GM18873 (cell line): ENCODE measurements around the gene ALDH8A1.

ENCODE experiments used
- ATAC-seq: cut with Tn5 transposase; IDR thresholded peaks from one replicate; pipeline ENCODE4 v1.9.1; 2021; ENCODE audit warnings: mild to moderate bottlenecking, moderate library complexity, moderate number of reproducible peaks; ENCODE audit not compliant: unreplicated experiment, low FRiP score

ALDH8A1 gene

DNA sequence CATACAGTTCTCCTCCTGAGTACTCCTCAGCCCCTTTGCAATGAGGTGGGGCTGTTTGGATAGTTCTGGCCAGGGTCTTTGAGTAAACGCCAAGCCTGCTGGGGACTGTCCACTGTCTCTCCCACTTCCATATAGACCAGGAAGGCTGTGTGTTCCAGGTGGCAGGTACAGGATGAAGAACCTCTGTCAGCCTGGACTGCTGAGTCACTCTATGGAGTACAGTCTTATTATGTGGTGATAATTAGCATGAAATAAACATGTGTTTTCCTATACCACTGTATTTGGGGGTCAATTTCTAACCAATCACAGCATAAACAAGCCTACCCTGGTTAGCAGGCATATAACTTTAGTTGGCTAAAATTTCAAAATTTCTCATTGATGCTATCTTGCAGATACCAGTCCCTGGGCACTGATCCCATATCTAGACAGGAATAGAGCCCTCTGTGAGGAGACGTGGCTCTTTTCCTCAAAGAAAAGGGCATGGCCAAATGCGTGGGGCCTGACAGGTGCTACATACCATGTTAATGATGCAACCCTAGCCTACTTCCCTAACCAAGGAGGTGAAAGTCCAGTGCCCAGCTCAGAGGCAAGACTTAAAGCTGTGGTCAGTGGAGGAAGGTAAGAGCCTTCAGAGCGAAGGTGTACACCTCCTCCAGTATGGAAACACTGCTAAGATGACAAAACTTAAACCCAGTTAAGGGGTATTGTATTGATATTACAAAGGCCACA, 4.5 kb upstream of the ALDH8A1 start:
- ATAC-seq, result no peak

DNA sequence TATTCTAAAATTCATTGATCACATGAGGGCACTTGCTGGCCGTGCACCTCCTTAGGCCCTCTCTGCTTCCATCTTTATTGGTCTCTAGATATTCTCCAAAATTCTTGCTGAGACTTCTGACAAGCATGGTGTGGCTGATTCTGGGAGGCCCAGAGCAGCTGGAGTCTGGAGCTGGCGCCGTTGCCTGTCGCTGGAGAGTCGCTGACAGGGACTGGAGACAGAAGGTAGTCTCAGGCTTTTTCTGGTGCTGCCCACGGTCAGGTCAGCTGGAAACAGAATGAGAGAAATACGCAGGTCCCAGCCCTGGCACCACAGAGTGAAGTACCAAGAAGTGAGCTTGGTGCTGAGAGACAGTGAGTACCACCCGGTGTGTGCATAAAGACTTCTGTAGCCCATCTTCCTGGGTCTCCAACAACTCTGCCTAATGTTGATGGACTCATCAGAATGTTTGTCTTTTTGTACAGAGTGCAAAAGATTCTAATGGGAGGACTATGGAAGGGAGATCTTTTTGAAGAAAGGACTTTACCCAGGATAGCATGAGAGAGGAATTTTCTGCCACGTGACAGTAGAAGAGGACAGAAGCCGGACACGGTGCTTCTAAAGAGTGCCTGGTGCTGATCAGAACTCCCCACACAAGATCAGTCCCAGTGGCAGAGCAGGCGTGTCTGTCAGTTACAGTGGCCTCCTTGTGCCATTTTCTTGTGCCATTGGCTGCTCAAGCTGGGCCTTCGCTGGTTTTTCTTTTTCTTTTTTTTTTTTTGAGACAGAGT, 1.8 kb upstream of the ALDH8A1 start:
- ATAC-seq, result no peak

DNA sequence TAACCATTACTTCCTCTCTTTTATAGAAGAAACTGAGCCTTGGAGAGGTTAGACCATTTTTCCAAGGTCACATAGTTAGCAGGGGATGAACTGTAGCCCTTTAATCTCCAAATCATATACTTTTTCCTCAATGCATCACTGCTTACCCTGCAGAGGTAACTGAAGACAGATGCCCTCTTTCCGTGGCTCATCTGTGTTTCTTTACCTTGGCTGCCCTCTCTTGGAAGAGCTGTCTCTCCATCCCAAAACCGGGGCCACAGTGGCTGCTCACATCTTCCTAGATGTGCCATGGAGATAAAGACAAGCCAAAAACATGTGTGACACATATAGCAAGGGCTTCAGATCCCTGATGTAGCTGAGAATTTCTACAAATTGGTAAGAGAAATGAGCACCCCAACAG, 581 bp upstream of the ALDH8A1 start:
- ATAC-seq, result no peak

DNA sequence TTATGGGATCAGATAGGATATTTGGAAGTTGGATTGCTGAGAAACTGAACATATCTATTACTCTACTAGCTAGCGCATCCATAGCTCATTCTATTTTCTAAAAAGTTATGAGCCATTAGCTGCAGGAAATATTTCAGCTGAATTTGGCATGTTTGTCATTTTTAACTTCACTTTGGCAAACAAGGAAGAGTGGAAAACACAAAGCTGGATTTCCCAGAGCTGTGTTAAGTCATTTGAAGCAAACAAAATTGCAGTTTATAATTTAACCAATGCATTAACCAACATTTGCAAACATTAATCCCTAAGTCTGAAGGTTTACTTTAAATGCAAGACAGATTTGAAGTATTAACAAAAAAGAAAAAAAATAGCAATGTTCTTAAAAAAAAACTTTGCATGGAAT, 1.2 kb downstream of the ALDH8A1 start:
- no peak for ATAC-seq

DNA sequence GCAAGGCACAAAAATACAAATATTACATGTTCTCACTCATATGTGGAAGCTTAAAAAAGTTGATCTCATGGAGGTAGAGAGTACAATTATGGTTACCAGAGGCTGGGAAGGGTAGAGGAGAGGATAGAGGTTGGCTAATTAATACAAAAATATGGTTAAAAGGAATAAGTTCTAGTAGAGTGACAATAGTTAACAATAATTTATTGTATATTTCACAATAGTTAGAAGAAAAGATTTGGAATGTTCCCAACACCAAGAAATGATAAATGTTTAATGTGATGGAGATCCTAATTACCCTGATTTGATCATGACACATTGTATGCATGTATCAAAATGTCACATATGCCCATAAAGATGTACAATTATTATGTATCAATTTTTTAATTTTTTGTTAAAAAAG, 1.8 kb downstream of the ALDH8A1 start:
- ATAC-seq, result no peak

DNA sequence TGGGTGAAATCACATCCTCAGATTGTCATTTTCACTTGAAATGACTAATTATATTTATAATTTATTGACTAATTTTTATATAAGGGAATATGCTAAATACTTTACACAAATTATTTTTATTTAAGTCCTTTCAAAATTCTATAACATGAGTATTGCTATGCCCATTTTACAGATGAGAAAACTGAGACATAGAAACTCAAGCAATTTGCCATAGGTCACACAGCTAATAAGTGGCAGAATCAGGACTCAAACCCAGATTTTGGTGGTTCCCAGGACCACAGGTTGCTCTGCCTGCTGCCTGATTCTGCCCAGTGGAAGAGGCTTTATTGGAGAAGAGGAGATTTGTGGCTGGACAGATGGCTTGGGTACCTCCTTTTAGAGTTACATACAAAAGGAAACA, 4.9 kb downstream of the ALDH8A1 start:
- no peak for ATAC-seq

DNA sequence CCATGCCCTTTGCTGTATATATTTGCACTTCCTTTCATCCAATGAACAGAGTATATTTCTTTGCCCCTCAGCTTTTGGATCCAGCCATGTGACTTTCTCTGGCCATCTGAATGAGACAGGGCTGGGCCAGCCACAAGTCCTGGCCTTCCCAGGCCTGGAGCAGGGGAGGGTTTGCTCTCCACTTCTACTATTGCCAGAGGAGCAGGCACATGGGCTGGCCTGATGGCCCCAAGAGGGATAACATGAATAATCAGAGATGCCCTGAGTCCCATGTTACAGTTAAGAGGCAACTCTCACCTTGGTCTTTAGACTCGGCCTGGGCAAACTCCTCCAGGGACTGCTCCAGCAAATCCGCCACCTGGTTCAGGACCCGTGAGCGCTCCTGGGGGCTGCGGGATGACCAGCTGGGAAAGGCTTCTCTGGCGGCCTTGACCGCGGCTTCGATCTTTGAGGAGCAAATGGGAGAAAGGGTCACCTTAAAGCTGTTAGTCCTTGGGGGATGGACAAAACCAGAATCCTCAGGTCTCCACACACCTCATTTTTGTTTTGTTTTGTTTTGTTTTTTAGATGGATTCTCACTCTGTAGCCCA, 6.3 kb downstream of the ALDH8A1 start:
- no peak for ATAC-seq

DNA sequence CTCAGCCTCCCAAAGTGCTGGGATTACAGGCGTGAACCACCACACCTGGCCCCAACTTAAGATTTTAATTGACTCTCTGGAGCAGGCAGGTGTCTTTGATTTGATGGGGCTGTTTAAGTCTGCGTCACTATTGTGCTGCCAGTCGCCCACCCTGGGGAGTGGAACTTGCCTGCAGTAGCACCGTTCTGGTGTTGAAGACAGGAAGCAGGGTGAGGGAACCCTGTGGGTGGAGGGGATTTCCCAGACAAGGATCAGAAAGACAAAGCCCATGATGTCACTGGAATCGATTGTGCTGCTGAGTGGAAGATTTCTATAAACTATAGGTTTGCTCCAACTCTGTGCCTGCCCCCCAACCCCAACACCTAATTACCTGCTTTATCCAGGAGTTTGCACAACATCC, 11.0 kb downstream of the ALDH8A1 start:
- no peak for ATAC-seq

DNA sequence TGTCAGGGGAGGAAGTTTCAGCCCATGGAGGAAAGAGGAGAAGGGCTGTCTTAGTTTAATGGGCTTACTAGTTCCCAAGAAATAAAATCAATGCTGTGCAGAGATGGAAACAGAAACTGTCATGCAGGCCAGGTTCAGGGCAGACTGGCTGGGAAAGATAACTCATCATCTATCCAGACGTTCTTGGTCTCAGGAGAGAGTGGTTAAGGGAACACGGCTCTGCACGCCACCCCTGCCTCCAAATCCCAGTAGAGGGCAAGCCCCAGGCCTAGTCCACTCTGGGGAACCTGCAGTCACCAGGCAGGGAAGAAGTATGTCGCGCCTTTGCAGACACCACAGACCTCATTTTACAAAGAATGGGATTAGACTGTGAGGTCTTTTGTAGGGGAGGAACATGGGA, 12.5 kb downstream of the ALDH8A1 start:
- ATAC-seq, result no peak

DNA sequence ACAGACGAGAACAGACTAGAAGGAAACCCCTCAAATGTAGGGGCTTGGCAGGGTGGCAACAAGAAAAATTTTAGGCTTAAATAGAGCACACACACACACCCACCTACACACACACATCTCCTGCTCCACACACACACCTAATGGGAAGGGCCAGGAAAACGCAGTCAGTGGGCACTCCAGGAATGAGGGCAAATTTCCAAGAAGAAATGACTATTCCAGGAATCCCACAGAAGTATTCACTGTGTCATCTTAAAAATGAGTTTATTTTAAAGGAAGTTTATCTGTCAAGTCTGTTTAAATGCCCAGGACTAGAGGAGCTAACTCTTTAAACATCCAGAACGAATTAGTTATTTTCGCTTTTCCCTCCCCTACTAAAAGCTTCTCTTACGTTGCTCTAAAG, 13.0 kb downstream of the ALDH8A1 start:
- no peak for ATAC-seq

DNA sequence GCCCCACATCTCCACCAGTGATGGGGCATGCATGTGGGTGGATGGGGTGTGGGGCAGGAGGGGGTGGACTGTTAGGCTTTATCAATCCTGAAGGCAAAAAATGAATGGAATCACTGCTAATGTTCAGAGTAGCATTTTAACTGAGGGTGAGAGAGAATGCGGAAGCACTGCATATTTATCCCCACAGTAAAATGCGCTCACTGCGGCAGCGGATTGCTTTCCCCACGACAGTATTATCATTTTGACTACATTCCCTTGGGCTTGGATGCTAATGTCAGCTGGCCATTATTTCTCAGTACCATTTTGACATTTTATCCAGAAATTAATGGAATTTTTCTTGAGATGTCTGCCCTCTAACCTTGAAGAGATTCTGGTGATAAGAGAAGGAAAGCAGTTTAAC, 13.4 kb downstream of the ALDH8A1 start:
- no peak for ATAC-seq

DNA sequence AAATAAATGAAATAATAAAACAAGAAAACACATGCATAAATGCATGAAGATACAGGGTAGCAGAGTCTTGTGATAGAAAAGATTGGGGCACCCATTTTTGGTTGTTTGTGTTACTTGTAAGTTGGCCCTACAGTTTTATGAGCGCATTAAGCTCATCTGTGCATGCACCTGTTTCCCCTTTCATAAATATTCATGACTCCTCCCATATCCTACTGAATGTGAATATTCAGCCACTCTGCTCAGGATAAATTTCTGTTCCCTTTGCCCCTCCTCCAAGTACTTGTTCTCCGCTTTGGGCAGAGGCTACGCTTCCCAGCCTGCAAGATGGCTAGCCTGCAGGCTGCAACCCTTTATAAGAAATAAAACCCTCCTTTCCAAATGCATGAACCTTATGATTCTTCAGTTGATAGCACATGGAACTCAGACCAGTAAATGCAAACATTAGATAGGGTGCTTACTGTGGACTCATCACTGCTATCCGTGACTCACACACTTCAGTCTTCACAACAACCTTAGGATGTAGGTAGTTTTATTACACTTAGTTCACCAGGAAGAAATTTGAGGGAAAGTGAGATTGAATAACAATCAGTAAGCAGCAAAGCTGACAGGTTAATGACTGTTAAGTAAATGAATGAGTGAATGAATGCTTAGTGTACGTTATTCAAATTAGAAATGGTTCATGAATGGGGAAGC, 15.0 kb downstream of the ALDH8A1 start:
- ATAC-seq, result no peak

DNA sequence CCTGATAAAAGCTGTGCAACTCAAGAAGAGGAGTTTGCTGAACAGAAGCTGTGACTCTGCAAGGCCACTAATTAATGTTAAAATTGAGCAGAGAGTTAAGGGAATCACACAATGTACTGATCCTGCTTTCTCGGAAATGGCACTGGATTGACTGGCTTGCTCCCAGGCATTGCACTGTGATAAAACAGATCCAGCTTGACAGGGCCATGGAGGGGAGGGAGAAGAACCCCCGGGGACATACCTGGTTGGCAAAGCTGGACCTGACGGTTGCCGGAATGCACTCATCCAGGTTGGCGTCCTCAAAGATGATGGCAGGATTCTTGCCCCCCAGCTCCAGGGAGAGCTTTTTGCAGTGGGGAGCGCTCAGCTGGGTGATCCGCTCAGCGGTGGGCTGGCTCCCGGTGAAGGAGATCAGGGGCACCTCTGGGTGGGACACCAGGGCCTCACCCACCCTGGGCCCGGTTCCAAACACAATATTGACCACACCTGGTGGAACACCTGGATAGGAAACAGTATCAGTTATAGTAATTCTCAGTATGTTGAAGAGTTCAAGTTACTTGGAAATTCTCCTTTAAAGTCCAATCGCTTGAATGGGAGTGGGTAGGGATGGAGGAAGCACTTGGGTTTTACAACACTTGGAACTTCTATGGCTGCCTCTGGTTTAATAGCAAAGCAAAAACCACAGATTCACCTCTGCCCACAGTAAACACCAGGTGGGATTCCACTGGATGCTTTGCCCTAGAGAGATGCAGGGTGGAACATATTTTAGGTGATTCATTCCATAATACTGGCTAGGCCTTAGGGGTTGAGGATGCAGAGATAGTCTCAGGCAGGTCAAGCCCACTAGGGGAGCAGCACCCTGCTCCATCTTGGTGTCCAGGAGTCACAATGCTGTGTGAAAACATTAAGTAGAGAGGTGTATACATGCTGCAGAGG, 17.1 kb downstream of the ALDH8A1 start:
- no peak for ATAC-seq

DNA sequence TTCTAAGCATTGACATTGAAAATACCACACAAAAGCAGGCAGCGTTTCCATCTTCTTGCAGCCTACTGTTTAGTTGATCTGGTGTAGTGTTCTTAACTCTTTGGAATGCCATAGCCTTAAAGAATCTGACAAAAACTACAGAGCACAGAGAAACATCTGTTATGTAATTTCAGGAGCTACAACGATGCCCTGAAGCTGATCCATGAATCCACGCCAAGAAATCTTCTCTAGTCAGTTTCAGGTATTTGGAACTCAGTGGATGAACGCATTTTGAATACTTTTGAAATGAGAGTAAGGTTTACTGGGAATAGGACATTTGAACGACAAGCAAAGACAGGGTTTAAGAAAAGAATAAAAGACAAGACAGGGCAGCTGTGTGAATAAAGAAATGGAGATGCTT, 17.8 kb downstream of the ALDH8A1 start:
- no peak for ATAC-seq

DNA sequence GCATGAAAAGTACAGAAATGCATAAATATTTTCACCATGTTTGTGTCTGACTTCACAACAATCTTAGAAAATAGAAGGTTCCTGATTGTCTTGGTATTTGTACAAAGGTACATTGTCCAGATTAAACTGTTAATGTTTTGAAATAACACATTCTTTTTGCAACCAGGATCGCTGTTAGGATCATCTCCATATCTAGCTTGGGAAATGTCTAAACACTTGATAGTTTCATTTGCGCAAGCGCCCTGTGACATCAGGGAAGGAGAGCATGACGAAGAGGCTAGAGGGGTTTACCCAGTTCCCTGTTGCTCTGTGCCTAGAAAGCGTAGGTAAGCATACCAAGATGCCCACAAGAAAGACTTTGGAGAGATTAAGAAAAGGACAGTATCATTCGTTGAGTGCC, 19.4 kb downstream of the ALDH8A1 start:
- no peak for ATAC-seq

DNA sequence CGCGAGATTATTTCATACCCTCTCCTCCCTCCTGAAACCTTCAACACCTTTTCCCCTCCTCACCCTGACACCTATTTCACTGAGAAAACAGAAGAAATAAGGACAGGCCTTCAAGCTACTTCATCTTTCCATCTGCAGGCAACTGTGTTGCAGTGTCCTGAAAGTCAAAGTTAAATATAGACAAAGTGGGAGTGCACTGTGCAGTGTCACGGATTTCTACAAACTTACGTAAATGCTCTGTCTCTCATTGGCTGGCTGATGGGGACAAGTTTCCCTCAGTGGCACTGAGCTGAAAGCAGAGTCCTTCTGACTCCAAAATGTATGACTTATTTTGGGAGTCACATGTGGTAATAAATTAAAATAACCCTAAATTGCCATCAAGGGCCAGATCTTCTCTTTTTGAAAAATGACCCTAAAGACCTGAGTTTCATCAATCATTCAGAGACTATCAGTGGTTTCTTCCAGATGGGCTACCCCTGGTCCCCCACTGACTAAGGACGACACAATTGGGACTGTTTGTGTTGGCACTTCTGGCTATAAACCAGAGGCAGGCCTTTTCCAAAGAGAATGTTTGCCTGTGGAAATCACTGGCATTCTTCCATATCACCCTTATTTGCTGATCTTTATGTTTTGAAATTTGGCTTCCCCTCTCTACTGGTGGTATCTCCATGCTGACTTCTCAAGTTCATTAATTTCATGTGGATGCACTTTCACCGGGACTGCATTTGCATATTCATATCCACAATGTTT, 21.6 kb downstream of the ALDH8A1 start:
- ATAC-seq, result no peak

DNA sequence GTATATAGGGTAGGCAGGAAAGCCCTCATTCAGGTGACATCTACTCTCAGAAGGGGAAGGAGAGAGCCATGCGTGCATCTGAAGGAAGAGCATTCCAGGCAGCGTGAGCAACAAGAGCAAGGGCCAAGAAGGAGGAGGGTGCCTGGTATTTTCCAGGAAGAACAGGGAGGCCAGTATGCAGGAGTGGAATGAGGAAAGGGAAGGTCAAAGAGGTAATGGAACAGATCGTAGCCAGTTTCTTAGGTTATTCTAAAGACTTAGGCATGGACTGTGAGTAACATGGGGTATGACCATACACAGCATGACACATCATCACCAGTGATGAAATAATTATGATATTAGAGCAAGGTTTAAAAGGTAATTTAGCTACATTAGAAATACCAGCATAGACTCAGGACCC, 24.1 kb downstream of the ALDH8A1 start:
- ATAC-seq, result no peak

DNA sequence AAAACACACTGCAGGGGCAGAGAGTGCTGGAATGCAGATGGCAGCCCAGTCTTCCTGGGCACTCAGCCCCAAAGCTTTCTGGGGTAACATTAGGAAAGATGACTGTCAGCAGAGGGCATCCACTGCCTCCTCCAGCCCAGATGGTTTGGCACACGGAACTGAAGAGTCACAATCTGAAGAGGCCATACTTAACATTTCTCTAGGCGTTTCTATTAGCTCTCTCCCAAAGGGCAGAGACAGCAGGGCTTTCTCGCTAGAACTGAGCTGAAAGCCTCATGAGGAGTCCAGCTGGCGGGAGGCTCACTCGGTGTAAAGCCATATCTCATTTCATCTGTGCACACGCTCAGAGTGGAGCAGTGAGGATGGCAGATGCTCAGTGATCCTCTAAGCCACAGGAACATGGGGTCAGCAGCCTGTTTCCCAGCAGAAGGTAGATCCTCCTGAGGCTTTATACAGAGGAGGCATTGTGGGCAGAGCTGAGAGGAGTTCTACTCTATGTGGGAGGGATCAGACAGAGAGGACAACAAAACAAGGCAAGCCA, 28.1 kb downstream of the ALDH8A1 start:
- ATAC-seq, result no peak

DNA sequence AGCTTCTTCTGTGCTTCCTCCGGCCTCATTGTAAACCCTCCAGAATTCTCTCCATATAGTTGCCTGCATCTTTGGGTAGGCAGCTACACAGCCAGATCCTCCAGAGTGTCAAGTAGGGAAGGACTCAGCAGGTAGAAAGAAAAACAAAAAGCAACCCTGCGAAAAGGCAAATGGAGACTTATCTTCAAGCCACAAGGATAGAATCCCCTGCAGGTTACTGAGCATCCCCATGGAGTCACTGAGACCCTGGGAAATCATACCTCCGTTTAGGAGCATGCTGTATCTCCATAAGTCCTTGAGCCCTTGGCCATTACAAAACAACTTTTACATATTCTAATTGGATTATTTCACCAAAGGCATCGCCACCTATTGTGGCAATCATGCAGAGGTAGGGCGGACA, 28.6 kb downstream of the ALDH8A1 start:
- ATAC-seq, result no peak
